ENCODE results near the gene FAM3D.
A peak's percentile ranks its signal among the peaks of the same experiment; 100 is the strongest.

FAM3D gene

GRCh38 chr3:58654466-58654865 is 12.1 kb downstream of the FAM3D start:
- DNase-seq (ENCODE audit: low read depth), result no peak

GRCh38 chr3:58652624-58653023 is 13.9 kb downstream of the FAM3D start:
- no peak for DNase-seq (ENCODE audit: low read depth)

GRCh38 chr3:58651276-58651675 is 15.3 kb downstream of the FAM3D start:
- DNase-seq (ENCODE audit: low read depth), result no peak

DNA sequence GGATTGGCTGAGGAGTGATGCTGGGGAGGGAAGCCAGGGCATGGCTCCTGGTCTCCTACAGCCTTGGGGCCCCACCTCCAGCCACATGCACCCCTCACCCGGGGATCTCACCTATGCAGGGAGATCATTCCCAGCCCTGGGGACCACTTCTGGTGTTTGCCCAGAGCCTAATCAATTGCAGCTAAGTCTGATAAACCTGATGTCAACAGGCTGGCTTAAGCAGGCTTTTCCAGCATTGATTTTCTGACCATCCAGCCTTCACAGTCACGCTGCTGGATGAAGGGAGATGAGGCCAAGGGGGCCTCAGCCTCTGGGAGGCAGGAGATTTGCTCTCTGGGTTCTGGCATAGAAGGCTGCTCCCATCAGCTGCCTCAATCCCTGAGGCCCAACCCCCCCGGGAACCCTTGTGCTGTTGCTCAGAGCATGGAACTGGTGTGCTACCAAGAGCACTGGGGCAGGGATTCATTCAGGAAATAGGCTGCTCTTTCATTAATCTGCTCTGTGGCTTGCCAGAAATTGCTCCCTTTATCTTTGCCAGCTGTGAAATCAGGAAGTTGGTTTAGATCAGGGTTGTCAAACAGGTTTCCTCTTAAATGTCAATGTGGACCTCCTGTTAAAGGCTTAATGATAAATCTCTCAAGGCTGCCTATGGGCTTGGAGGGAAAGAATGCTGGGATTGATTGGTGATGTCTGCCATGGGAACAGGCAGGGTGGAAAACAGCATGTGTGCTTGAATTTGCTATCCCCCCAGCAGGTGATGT is 19.0 kb downstream of the FAM3D start:
- no peak for DNase-seq (ENCODE audit: low read depth)

GRCh38 chr3:58646503-58646902 is 20.1 kb downstream of the FAM3D start:
- no peak for DNase-seq (ENCODE audit: low read depth)

- no peak for DNase-seq (ENCODE audit: low read depth)
Observed at GRCh38 chr3:58645726-58646125, 20.8 kb downstream of the FAM3D start.

DNA sequence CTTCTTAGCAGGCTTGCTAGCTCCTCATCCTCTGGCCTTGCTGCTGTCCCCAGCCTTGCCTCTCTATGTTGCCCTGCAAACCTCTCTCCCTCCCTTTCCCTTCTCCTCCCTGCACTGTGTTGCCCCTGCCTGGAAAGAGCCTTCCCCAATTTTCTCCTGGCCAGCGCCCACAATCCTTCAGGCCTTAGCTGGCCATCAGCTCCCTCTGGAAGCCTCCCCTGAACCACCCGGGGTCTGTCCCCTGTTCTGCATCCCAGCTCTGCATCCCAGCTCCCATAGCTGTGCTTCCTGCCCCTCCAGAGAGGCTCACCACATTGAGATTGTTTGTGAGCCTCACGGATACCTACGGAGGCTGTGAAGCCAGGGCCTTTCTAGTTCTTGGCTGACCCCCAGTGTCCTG is 23.7 kb downstream of the FAM3D start:
- no peak for DNase-seq (ENCODE audit: low read depth)

DNA sequence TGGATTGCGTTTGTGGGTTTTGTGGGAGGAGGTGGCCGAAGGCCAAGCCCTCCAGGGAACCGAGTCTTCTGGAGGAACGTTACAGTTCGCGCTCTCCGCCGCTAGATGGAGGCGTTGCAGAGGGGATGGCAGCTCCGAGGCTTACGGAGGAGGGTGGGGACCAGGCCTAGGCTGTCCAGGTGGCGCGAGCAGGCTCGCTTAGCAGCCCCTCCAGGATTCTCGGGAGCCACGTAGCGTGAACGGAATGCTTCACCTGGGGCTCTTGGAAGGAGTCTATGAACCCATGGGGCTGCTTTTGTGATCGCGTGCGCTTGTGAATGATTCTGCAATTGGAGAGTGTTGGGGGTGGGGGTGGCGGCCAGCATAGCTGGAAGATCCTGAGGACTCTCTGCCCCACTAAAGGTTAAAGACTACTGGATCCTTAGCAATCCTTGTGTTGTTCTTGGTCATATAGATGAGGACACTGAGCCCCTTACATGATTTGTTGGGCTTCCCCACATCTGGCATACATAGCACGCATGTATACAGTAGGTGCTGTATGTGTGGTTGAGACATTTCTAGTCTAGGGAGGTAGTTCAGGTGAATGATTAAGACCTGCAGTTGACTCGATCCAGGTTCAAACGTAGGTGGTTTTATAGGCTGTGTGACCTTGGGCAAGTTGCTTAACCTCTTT is 25.7 kb downstream of the FAM3D start:
- peak; percentile 58 for DNase-seq (ENCODE audit: low read depth)

- no peak for DNase-seq (ENCODE audit: low read depth)
Observed at GRCh38 chr3:58639842-58640241, 26.7 kb downstream of the FAM3D start.

DNA sequence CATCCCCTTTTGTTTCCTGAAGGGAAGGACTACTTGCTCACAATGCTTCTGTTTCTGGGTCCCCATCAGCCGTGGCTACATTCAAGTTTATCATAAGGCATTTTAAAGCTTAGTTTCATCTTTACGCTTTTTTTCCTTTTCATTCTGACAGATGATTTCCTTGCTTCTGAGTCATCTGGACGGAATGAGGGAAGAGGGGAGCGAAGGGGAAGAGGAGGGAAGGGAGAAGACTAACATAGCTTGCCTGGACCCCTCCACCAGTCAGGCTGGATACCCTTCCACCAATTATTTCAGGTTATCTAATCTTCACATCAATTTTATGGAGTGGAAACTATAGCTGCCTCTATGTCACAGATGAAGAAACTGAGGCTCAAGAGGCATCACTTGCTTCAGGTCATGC is 27.6 kb downstream of the FAM3D start:
- no peak for DNase-seq (ENCODE audit: low read depth)

DNA sequence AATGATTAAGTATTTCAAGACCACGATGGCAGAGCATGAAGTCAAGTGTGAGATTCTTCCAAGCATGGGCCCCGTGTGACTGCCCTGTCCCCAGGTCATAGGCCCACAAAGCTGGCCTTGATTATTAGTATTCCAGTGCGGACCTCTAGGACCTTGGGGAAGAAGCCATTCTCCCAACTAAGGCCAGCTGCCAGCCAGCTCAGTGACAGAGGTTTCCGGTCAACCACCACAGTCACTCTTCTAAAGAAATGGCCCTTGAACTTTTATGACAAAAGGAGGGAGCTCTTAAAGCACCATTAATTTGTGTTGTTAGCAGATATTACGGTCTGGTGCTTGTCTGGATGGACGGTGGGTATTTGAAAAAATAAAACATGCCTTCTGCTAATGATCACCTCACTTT is 28.0 kb downstream of the FAM3D start:
- no peak for DNase-seq (ENCODE audit: low read depth)

GRCh38 chr3:58637509-58637908 is 29.1 kb downstream of the FAM3D start:
- no peak for DNase-seq (ENCODE audit: low read depth)

GRCh38 chr3:58635371-58636285 is 30.9 kb downstream of the FAM3D start:
- no peak for DNase-seq (ENCODE audit: low read depth)

GRCh38 chr3:58633157-58633865 is 33.3 kb downstream of the FAM3D start:
- no peak for DNase-seq (ENCODE audit: low read depth)

- DNase-seq (ENCODE audit: low read depth), result no peak
Observed at GRCh38 chr3:58631742-58632141, 34.8 kb downstream of the FAM3D start.

GRCh38 chr3:58630710-58631092 is 35.9 kb downstream of the FAM3D start:
- DNase-seq (ENCODE audit: low read depth), result no peak

DNA sequence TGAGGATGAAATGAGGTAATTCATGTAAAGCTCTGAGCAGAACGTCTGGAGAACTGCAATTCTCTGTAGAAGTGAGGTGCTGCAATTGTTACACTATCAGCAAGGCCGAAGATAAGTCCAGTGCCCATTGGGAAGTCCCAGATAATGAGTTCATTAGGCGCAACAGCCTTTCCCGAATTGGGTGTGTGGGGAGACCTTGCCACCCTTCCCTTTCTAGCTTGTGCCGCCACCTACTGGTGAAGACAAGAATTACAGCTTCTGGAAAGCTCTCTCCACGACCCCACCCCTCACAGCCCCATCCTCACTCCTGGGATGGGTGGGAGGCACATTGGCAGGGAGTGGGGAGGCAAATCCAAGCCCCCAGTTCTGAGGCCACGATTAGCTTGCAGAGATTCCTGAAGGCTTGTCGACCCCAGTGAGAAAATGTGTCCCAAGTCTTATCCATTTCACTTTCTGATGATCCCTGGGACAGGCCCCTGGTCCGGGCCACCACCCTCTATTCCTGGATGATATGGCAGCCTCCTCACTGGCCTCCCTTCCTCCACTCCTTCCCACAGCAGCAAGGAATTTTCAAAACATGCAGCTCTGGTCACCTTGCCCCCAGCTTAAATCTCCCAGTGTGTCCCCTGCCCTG is 36.4 kb downstream of the FAM3D start:
- peak; percentile 75 for DNase-seq (ENCODE audit: low read depth)

DNA sequence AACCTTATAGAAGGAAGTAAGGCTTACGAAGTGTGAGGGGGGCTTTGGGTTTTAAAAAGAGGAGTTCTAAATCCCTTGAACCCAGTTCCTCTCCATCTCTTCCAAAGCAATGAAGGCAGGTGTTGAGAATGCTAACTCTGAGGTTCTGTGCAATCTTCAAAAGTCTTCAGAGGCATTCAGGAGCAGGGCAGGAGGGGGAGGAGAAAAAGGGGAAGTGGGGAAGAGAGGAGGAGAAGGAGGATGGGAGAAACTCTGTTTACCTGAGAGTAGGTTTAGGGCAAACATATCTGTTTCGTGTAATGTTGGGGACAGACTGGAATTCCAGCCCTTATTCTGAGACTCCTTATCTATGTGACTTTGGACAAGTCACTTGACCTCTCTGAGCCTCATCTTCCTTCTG is 36.9 kb downstream of the FAM3D start:
- DNase-seq (ENCODE audit: low read depth), result no peak

DNA sequence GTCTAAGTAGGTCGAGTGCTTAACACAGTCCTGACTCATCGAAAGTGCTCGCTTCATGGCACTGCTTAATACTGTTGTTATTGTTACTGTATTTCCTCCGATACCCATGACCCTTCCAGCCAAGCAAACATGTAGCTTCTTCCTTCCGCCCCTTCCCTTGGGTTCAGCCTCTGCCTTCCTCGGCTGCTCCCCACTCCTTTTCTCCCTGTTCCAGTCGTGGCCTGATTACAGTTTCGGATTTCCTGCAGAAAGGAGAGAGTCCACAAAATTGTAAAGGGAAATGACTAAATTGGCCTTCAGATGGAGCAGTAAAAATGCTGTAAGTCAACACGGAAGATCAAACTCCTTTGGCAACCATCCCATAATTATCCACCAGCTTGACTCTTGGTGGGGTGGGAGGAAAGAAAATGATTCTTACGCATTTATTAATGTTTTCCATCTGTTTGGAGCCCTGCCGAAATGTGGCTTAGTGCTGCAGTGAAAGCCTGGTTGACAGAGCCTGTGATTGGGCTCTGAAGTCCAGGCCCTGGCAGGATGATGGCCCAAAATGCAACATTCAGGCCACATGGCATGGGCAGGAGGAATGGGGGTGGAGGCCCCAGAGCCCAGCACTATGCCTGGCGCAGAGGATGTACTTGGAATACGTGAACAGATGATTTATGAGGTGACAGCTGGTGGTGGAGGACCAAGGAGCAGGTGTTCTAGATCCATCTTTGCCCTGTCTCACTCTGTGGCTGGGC is 37.6 kb downstream of the FAM3D start:
- peak; percentile 98 for DNase-seq (ENCODE audit: low read depth)

DNA sequence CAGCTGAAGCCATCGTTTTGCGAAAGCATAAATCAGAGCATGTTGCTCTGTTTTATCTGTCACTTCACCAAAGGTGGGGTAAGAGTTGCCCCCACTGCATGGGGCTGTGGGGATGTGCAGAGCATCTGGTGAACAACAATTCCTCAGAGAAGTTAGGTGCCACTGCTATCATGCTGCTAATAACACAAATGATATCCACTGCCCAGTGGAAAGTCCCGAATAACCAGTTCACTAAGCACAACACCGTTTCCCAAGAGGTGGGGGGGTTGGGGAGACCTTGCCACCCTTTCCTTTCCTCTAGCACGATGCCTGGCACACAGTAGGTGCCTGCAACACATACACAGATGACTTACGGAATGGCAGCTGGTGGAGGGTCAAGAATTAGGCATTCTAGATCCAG is 38.6 kb downstream of the FAM3D start:
- no peak for DNase-seq (ENCODE audit: low read depth)

DNA sequence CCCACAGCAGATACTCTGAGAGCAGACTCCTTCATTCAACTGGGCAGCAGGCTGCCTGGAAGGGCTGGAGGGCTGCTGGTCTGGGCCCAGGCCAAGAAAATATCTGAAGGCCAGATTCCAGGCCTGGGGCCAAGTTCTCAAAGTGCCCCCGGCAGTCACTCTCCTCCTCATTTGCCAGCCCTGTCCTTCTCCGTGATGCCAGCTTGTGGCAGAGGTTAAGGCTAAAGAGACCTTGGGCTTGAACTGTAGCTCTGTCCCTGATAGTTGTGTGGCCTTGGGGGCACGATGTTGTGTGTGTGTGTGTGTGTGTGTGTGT is 39.0 kb downstream of the FAM3D start:
- DNase-seq (ENCODE audit: low read depth), result peak; percentile 42
